K562 (cell line): Measurements from ENCODE around the gene DPYSL4. TPM values are rescaled to one million over a fixed set of nuclear protein-coding genes. Genes with fewer than 3 reads are reported as not detected.

Source experiments
- ATAC-seq: fragments of 200-7000 bp; cut with Tn5 transposase; 3 replicates; pipeline ENCODE4 v1.9.1; 2020; ENCODE audit warnings: moderate library complexity
- BruUV-seq: library from RNA; stranded (reverse); fragments of 400-500 nt; replicated peaks from 2 replicates; lab custom pipeline; 2021; lab: Mats Ljungman, UMichigan
- CTCF ChIA-PET: fragments of 300-600 bp; formaldehyde crosslinking; extraction: SDS; loops from one replicate; lab custom pipeline; 2021; ENCODE audit warnings: low intra/inter-chr PET ratio; lab: Yijun Ruan, JAX
- POLR2A ChIA-PET: fragments of 300-600, 350-650 bp; sonication (Branson Sonifier 250); formaldehyde crosslinking; extraction: SDS; loops from one replicate; lab custom pipeline; 2021; ENCODE audit warnings: antibody characterized with exemption, inconsistent platforms; lab: Yijun Ruan, JAX
- DNase-seq, 4 experiments: peaks; one replicate each; pipeline versions ENCODE4 v3.0.0 to v3.0.0-alpha.2; 2011 to 2018; ENCODE audit warnings: low spot score in 3 of 4, mixed read lengths in 3 of 4; ENCODE audit errors: extremely low read depth in 1 of 4
- FAIRE-seq: peaks from 2 replicates; lab custom pipeline; 2011; peaks lifted over from hg19 to GRCh38; lab: Jason Lieb, UNC
- H2AFZ ChIP-seq: 2 replicates; pipeline ENCODE4 v1.6.0; 2011; ENCODE audit warnings: low read depth, low read length, control low read depth, inconsistent platforms
- H3K27ac ChIP-seq: fragments of 200-600 bp; 3 replicates; pipeline ENCODE4 v1.8.0; 2011; ENCODE audit warnings: low read depth, mild to moderate bottlenecking, control low read depth, inconsistent platforms, low read length, moderate library complexity, mixed read lengths; ENCODE audit errors: extremely low read depth
- H3K27me3 ChIP-seq, 2 experiments: fragments of 300-600 bp in 1 of 2; 2 replicates in 1 of 2; 3 replicates in 1 of 2; pipeline versions ENCODE4 v1.6.0 to v1.8.0; 2011; ENCODE audit warnings: inconsistent platforms in 2 of 2, low read length in 2 of 2, mild to moderate bottlenecking in 1 of 2, mixed read lengths in 1 of 2, moderate library complexity in 1 of 2; ENCODE audit not compliant: control insufficient read depth in 2 of 2, insufficient read depth in 2 of 2
- H3K36me3 ChIP-seq: fragments of 300-600 bp; 3 replicates; pipeline ENCODE4 v1.8.0; 2011; ENCODE audit warnings: mild to moderate bottlenecking, low read length, inconsistent platforms; ENCODE audit not compliant: control insufficient read depth, insufficient read depth
- H3K4me1 ChIP-seq, 2 experiments: fragments of 200-600 bp in 1 of 2; replicated peaks in 1 of 2; 2 replicates in 1 of 2; 3 replicates in 1 of 2; pipeline versions ENCODE4 v1.5.1 to v1.8.0; 2011; ENCODE audit warnings: inconsistent platforms in 2 of 2, low read length in 2 of 2, mild to moderate bottlenecking in 1 of 2, mixed read lengths in 1 of 2, moderate library complexity in 1 of 2; ENCODE audit not compliant: control insufficient read depth in 2 of 2, insufficient read depth in 2 of 2
- H3K4me2 ChIP-seq: 2 replicates; pipeline ENCODE4 v1.6.1; 2011; ENCODE audit warnings: low read length, control low read depth, inconsistent platforms, mixed read lengths; ENCODE audit not compliant: insufficient read depth
- H3K4me3 ChIP-seq: fragments of 200-600 bp; sonication (generic), shearing (Covaris generic); 2 replicates; pipeline ENCODE4 v1.5.1; 2016; ENCODE audit warnings: control low read depth, inconsistent platforms
- H3K79me2 ChIP-seq: fragments of 200-600 bp; 3 replicates; pipeline ENCODE4 v1.8.0; 2011; ENCODE audit warnings: low read length, inconsistent platforms; ENCODE audit not compliant: control insufficient read depth, insufficient read depth
- H3K9ac ChIP-seq, 2 experiments: 2 replicates each; pipeline versions ENCODE4 v1.6.0 to v1.6.1; 2011; ENCODE audit warnings: low read depth in 2 of 2, low read length in 2 of 2, control low read depth in 1 of 2, inconsistent platforms in 1 of 2, mild to moderate bottlenecking in 1 of 2, mixed read lengths in 1 of 2; ENCODE audit not compliant: insufficient read depth in 1 of 2
- H3K9me1 ChIP-seq: one replicate; pipeline ENCODE4 v1.6.0; 2011; ENCODE audit warnings: inconsistent platforms, mild to moderate bottlenecking, low read length, moderate library complexity; ENCODE audit not compliant: control insufficient read depth, insufficient read depth
- H3K9me3 ChIP-seq: replicated peaks from 2 replicates; pipeline ENCODE4 v1.5.1; 2011; ENCODE audit warnings: low read depth, low read length, inconsistent platforms; ENCODE audit not compliant: control insufficient read depth, insufficient read depth
- H4K20me1 ChIP-seq: replicated peaks from 2 replicates; pipeline ENCODE4 v1.6.1; 2011; ENCODE audit warnings: low read length, inconsistent platforms, mixed read lengths; ENCODE audit not compliant: control insufficient read depth, insufficient read depth
- CBX8 ChIP-seq: fragments of 200-600 bp; sonication (generic); IDR thresholded peaks from 2 replicates; pipeline ENCODE4 v1.6.1; 2012; ENCODE audit warnings: borderline replicate concordance, mixed run types, low read depth, mild to moderate bottlenecking, moderate library complexity, mixed read lengths, low read length, control low read depth, inconsistent platforms; ENCODE audit not compliant: poor library complexity, severe bottlenecking; ENCODE audit errors: extremely low read depth
- NCOA4 ChIP-seq: fragments of 450-650 bp; IDR thresholded peaks from 2 replicates; pipeline ENCODE4 v1.6.1; 2018; ENCODE audit warnings: mild to moderate bottlenecking; ENCODE audit not compliant: partially characterized antibody
- NFE2 ChIP-seq: IDR thresholded peaks from 2 replicates; pipeline ENCODE4 v1.6.1; 2014; ENCODE audit warnings: antibody characterized with exemption, low read depth
- PBX2 ChIP-seq, 2 experiments: IDR thresholded peaks in 1 of 2; conservative IDR thresholded peaks in 1 of 2; 2 replicates each; pipeline ENCODE4 v1.6.1; 2016; ENCODE audit warnings: low read depth in 2 of 2, mild to moderate bottlenecking in 1 of 2, missing compliant biosample characterization in 1 of 2, missing genetic modification characterization in 1 of 2, moderate library complexity in 1 of 2
- SMARCA5 ChIP-seq: fragments of 450-650 bp; IDR thresholded peaks from 2 replicates; pipeline ENCODE4 v1.6.1; 2016
- SNAPC5 ChIP-seq: fragments of 250-450 bp; sonication (Bioruptor Pico); IDR thresholded peaks from 2 replicates; pipeline ENCODE4 v1.8.0; 2021; ENCODE audit warnings: moderate library complexity, mild to moderate bottlenecking, inconsistent platforms
- ZBTB34 ChIP-seq: fragments of 250-450 bp; sonication (Bioruptor Pico); IDR thresholded peaks from 2 replicates; pipeline ENCODE4 v1.8.0; 2021; ENCODE audit warnings: mild to moderate bottlenecking, moderate library complexity
- ZC3H8 ChIP-seq: fragments of 450-650 bp; IDR thresholded peaks from 2 replicates; pipeline ENCODE4 v1.6.1; 2017
- ZNF133 ChIP-seq: fragments of 250-450 bp; sonication (Bioruptor Pico); IDR thresholded peaks from 2 replicates; pipeline ENCODE4 v1.4.0; 2020; ENCODE audit warnings: mild to moderate bottlenecking
- WGBS: fragments of 100-300 bp; shearing (Covaris generic); methylation state at CpG from one replicate; pipeline ENCODE4 v1.1.6; 2016; ENCODE audit warnings: low coverage, mixed read lengths; ENCODE audit not compliant: insufficient coverage; ENCODE audit errors: missing lambda C conversion rate; 5-methylcytosine and 5-hydroxymethylcytosine counted together
- in situ Hi-C: fragments of 300-500 bp; cut with MboI; formaldehyde crosslinking; loops from 4 replicates; pipeline ENCODE4 v1.15.0; 2018; ENCODE audit warnings: inconsistent platforms, mixed read lengths
- intact Hi-C: fragments of 100-400 bp; cut with micrococcal nuclease; formaldehyde crosslinking; loops from 2 replicates; pipeline ENCODE4 v1.14.2; 2022
- polyA plus RNA-seq, 8 experiments: library from polyadenylated mRNA; depleted of rRNA in 4 of 8; stranded (reverse) in 5 of 8; unstranded in 3 of 8; fragments of >200 nt; fragmentation: Nextera tagmentation in 2 of 8; fragmentation: Illumina TruSeq in 1 of 8; extraction: Ambion mirVana in 2 of 8; extraction: Trizol in 1 of 8; gene quantifications; 2 replicates each; pipeline versions ENCODE4 v1.2.1 to v1.2.3, GENCODE V29; 2011 to 2014; ENCODE audit warnings: inconsistent platforms in 1 of 8, missing spikeins in 1 of 8
- total RNA-seq, 7 experiments: library from RNA; depleted of rRNA in 6 of 7; stranded (reverse); fragments of >200 nt in 6 of 7; fragmentation: Illumina TruSeq in 2 of 7; extraction: Trizol in 2 of 7; gene quantifications; 2 replicates each; pipeline versions ENCODE4 v1.2.1 to v1.2.3, GENCODE V29; 2011 to 2021; ENCODE audit warnings: low replicate concordance in 1 of 7

Gene DPYSL4
- total and polyA plus RNA-seq, 9 of the 15 experiments (the other 6 are each of a cell fraction or from before 2014, with no cell fraction given): 0.03 TPM; not detected in 8

GRCh38 chr10:132198381-132199181, 11.8 kb downstream of the DPYSL4 start:
- ATAC-seq (no peak), DNase-seq (no peak), FAIRE-seq (no peak)
- Histone ChIP-seq H3K4me1 (no peaks in the 10 kb centered on the region), H3K9me1 (no peaks in the 10 kb centered on the region), H4K20me1 (no peaks in the 10 kb centered on the region; the same call in 1 of the 2 replicates), H3K27me3 (peaks cover 0 to 40% of the 10 kb centered on the region in 2 experiments; a peak in 2 of 5 replicates), H3K36me3 (no peaks in the 10 kb centered on the region), H3K27ac (no peak overlapping the region), H3K79me2 (no peaks in the 10 kb centered on the region), H3K4me3 (no peak overlapping the region), H3K9ac (no peak overlapping the region), H3K4me2 (no peak overlapping the region), H2AFZ (no peak overlapping the region), H3K9me3 (no peaks in the 10 kb centered on the region)
- ChIA-PET CTCF (no interaction called here), POLR2A (no interaction called here)
- BruUV-seq: no TSS peak
- intact Hi-C loops: no loop called here
- TF ChIP-seq PBX2 (CRISPR knock-in tag; IDR thresholded peaks at IDR 0.05; ENCODE audit: low read depth) (no peak), PBX2 (tag; conservative IDR thresholded peaks at IDR 0.05; ENCODE audit: low read depth) (no peak), NCOA4 (no peak), CBX8 (no peak), ZC3H8 (no peak), ZBTB34 (no peak), NFE2 (no peak), SMARCA5 (no peak), ZNF133 (CRISPR knock-in tag) (no peak), SNAPC5 (no peak)
- WGBS: 2% methylated on average over 16 of the region's 35 CpGs
- in situ Hi-C loops: no loop called here
